Amniotic stem cell (primary cell): ENCODE data around the gene ACAP3.

Experiments used
- DNase-seq: peaks from one replicate; lab custom pipeline; 2025; lab: John Stamatoyannopoulos, UW

Gene ACAP3

GRCh38 chr1:1285611-1286311 lies 22.0 kb downstream of the ACAP3 start:
- no peak for DNase-seq

DNA sequence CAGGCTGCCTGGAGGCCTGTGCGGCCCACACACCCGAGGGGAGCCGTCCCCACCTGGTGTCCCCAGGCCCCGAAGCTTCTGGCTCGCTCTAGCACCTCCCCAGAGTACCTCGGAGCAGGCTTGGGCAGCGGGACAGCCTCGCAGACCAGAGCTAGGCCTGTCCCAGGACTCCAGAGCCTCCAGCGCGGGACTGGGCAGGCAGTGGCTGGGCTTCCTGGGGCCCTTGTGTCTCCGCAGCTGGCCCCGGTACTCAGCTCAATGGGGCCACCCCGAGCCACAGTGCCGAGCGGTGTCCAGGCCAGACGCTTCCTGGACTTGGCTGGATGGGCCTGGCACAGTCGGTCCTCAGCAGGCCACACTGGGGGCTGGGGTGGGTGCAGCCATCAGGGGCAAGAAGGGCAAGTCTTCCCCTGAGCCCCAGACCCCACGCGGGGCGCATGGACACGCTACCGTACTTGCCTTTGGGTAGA lies 22.6 kb downstream of the ACAP3 start:
- DNase-seq, result no peak

GRCh38 chr1:1284221-1285101 lies 23.3 kb downstream of the ACAP3 start:
- no peak for DNase-seq

DNA sequence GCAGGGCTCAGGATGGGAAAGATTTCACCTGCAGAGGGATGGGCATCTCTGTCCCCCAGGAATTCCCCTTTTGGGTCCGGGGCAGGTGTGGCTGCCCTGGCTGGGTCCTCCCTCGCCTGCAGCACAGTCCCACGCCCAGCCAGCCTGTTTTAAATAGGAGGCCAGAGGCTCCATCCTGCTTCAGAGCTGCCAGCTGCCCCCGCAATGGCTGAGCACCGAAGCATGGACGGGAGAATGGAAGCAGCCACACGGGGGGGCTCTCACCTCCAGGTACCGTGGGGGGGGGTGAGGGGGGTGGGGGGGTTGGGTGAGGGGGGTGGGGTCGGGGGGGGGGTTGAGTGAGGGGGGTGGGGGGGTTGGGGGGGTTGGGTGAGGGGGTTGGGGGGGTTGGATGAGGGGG lies 23.9 kb downstream of the ACAP3 start:
- DNase-seq, result no peak

DNA sequence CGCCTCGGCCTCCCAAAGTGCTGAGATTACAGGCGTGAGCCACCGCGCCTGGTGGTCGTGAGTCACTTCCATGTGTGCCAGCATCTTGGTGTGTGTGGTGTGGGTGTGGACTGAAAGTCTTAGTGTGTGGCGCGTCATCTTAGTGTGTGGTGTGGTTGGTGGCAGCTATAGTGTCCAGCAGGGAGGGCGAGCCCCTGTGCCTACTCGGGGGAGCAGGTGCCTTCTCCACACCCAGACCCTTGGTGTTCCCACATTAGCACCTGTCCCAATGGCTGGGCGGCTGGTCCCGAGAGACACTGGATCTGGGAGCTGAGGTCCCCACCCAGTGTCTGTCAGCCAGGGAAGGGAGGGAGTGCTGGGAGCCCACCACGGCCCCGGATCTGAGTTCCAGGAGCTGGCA lies 24.7 kb downstream of the ACAP3 start:
- no peak for DNase-seq

DNA sequence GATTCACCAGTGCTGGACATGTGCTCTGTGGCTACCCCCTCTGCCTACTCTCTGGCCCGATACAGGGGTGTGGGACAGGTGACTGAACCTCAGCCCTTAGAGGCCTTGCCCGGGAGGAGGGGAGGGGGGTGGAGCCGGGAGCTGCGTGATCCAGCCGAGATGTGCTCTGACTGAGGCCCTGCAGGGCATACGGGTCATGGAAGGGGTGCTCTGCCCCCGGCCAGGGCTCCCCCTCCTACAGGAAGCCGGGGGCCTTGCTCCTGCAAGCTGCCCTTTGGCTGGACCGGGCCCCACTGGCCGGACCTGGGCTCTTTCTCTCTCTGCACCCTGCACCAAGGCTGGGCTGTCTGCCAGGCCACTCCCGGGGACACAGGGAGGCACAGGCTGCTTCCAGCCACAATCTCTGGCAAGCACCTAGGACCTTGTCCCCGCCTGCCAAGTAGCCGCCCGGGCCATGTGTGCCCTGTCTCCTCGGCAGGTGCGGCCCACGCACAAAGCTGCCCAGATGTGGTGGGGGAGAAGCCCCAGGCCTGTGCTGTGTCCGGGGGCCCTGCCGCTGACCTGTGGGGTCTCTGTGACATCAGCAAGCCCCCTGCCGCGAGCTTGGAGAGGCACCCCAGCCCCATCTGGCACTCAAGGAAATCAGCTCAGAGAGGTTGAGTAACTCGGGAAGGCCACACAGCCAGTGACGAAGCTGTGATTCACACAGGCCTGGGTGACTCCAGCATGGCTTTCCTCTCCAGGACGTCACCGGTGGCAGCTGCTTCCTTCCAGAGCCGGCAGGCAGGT lies 26.0 kb downstream of the ACAP3 start:
- DNase-seq, result no peak

- DNase-seq, result no peak
These were observed 26.8 kb downstream of the ACAP3 start for GRCh38 chr1:1280782-1281481.

DNA sequence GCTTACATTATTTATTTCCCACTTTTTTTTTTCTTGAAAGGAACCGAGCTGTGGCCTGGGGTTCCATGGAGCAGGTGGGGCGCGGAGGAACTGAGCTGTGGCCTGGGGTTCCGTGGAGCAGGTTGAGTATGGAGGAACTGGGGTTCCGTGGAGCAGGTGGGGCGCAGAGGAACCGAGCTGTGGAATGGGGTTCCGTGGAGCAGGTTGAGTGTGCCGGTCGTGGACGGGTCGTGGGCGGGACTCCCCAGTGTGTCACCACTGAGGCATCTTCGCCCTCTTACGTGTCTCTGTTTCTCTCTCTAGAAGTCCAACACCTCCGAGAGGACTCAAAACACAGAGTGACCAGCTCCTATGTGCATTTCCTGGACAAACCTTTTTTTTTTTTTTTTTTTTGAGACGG lies 28.7 kb downstream of the ACAP3 start:
- no peak for DNase-seq

DNA sequence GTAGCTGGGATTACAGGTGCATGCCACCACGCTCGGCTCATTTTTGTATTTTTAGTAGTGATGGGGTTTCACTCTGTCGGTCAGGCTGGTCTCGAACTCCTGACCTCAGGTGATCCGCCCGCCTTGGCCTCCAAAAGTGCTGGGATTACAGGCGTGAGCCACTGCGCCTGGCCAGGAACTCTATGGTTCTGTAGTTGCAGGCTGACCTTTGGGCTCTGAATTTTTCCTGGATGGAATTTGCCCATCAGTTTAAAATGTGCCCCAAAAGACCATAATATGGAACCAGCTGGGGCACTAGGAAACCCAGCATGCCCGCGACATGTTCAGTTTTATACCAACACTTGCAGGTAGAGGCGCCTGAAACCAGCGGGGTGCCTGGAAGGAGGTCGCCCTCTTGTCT lies 29.1 kb downstream of the ACAP3 start:
- no peak for DNase-seq

GRCh38 chr1:1275836-1276235 lies 31.9 kb downstream of the ACAP3 start:
- no peak for DNase-seq

DNA sequence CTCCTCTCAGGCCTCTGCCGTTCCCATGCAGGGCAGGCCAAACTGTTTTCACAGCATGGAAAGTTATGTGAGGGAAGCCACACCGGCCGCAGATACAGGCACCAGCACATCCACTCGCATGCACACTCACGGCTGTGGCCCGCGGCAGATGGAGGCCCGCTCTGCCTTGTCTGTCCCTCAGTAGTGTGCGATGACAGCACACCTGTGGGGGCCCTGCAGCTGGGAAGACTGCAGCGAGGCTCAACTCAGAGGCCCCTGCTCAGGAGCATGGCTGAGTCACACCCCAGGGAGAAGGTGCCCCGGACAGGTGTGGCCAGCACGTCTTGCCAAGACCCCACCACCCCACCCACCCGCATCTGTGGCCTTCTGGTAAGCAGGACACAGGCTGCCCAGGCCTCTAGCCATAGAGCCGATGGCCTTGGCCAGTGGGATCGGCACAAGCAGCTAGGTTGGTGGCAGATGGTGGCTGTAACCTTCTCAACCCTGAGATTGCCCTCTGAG lies 32.7 kb downstream of the ACAP3 start:
- no peak for DNase-seq

DNA sequence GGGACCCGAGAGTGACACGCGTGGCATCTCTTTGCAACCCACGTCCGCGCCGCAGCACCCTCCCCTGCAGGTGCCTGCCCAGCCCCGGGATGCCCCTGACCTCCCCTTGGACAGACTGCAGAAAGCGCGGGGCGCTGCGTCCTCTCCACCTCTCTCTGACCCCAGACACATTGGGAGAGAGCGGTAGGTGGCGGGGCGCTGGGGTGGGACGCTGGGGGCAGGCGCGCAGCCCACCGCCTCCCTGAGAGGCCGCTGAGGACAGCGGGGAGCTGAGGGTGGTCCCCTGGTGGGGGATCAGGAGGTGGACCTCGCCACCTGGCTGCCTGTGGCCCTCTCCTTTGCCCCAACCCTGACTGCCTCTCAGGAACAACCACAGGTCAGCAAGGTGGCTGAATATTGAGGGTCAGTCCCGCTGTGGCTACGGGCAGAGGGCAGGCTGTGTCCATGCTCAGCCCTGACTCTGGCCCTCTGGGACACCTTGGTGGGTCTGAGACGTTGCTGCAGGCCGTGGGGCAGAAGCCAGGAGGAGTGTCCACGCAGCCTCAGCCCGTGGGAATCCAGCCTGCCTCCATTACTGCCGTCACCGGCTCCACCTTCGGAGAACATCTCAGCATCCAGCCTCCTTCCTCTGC lies 33.3 kb downstream of the ACAP3 start:
- no peak for DNase-seq

DNA sequence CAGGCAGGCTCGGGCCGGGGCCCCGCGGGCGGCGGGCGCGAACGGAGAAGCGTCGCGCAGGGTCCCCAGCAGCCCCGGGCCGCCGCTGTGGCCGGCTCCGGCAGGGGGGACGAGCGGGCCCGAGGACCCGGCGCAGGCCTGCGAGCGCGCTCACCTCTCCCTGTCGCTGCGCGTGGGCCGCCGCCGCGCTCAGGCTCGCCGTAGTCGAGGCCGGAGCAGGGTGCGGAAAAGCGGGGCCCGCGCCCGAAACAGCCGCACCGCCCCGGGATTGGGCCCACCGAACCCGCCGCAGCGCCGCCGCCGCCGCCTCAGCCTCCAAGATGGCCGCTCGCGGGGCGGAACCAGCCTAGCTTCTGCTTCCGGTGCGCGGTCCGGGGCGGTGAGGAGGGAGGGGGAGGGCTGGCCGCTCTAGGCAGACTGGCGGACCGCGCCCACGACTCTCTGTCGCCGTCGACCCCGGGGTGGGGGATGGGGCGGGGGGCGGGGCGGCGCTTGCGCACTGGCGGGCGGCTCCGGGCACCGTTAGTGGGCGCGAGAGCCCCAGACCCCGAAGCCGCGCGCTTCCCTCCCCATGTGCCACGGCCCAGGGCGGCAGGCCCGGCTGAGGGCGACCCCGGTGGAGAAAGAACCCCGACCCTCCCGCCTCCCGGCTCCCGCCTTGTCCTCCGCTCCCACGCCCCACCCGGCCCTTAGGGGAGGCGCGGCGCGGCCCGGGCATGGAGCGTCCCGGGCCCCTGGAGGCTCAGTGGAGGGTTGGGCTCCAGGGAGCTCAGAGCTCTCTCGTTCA lies 34.0 kb downstream of the ACAP3 start, which contains the start of gene UBE2J2:
Gene UBE2J2, minus strand, starts transcription at position 343 of the 787 bp plus-strand sequence. CDS start 5,862 bp downstream, outside the sequence.
- peak; percentile 81 for DNase-seq

DNA sequence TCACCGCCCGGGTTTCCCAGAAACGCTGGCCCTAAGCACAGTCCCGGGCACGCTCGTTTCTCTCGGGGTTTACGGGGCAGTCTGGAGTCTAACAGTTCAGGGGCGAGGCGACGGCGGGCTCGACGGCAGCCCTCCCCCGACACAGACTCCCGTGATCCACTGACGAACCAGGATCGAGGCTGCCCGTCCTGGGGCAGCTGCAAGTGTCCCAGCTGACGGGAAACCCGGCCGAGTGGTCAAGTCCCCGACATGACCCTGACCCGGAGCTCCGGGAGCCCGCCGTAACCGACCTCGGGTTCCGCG lies 34.6 kb downstream of the ACAP3 start:
- no peak for DNase-seq

- DNase-seq, result no peak
These were observed 35.2 kb downstream of the ACAP3 start for GRCh38 chr1:1272341-1273208.

GRCh38 chr1:1270813-1271212 lies 36.9 kb downstream of the ACAP3 start:
- DNase-seq, result no peak

GRCh38 chr1:1268284-1268682 lies 39.4 kb downstream of the ACAP3 start:
- DNase-seq, result no peak

- DNase-seq, result no peak
These were observed 40.0 kb downstream of the ACAP3 start for GRCh38 chr1:1267488-1268283.

GRCh38 chr1:1264868-1265272 lies 42.9 kb downstream of the ACAP3 start:
- DNase-seq, result peak; percentile 95
